Transverse colon (tissue), 4 donors: Measurements from ENCODE around the gene AGMO.

Experiments used
- POLR2A ChIP-seq: fragments of 450-650 bp; IDR thresholded peaks from one replicate; pipeline ENCODE4 v1.6.1; 2016; ENCODE audit warnings: antibody characterized with exemption, mild to moderate bottlenecking, moderate library complexity
- POLR2AphosphoS5 ChIP-seq, 3 donors: sonication (generic); formaldehyde crosslinking; IDR thresholded peaks; one replicate each; pipeline ENCODE4 v1.6.1; 2016; ENCODE audit warnings: antibody characterized with exemption in 3 of 3
- TF ChIP-seq, protein P1 (sequence below), 5 experiments: fragments of 200-600 bp in 3 of 5; fragments of 450-650 bp in 2 of 5; sonication (generic) in 3 of 5; IDR thresholded peaks; 1 replicate in 2 of 5; 2 replicates in 3 of 5; pipeline ENCODE4 v1.5.1; 2016 to 2017; ENCODE audit warnings: antibody characterized with exemption in 5 of 5, inconsistent platforms in 3 of 5, mild to moderate bottlenecking in 2 of 5, moderate library complexity in 1 of 5

- TF ChIP-seq POLR2AphosphoS5 (IDR thresholded peaks at IDR 0.05) (no peak), POLR2A (no peak)
- TF ChIP-seq, protein P1, sequence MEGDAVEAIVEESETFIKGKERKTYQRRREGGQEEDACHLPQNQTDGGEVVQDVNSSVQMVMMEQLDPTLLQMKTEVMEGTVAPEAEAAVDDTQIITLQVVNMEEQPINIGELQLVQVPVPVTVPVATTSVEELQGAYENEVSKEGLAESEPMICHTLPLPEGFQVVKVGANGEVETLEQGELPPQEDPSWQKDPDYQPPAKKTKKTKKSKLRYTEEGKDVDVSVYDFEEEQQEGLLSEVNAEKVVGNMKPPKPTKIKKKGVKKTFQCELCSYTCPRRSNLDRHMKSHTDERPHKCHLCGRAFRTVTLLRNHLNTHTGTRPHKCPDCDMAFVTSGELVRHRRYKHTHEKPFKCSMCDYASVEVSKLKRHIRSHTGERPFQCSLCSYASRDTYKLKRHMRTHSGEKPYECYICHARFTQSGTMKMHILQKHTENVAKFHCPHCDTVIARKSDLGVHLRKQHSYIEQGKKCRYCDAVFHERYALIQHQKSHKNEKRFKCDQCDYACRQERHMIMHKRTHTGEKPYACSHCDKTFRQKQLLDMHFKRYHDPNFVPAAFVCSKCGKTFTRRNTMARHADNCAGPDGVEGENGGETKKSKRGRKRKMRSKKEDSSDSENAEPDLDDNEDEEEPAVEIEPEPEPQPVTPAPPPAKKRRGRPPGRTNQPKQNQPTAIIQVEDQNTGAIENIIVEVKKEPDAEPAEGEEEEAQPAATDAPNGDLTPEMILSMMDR (IDR thresholded peaks at IDR 0.05) = no peak
These were observed 41.3 kb upstream of the AGMO start for GRCh38 chr7:15603124-15603523.
